GM12875 (cell line): ENCODE results near the gene GTF3C1.

Experiments used
- H3K4me3 ChIP-seq: one replicate; pipeline ENCODE4 v1.5.1; 2011; ENCODE audit warnings: low read depth, low read length, control low read depth
- CTCF ChIP-seq: IDR thresholded peaks from 2 replicates; pipeline ENCODE4 v1.5.1; 2011; ENCODE audit warnings: low read depth, mild to moderate bottlenecking, control low read depth, inconsistent platforms, low read length, moderate library complexity, borderline replicate concordance; ENCODE audit not compliant: insufficient read depth

The GTF3C1 gene

GRCh38 chr16:27595475-27595874, 45.8 kb upstream of the GTF3C1 start:
- no peak overlapping the region for H3K4me3 ChIP-seq
- no peak for TF ChIP-seq CTCF

- no peak overlapping the region for H3K4me3 ChIP-seq
- no peak for TF ChIP-seq CTCF
Observed at GRCh38 chr16:27591837-27592236, 42.1 kb upstream of the GTF3C1 start.

- no peak for TF ChIP-seq CTCF
- no peak overlapping the region for H3K4me3 ChIP-seq
Observed at GRCh38 chr16:27588057-27588456, 38.3 kb upstream of the GTF3C1 start.

- H3K4me3 ChIP-seq: no peak overlapping the region
- TF ChIP-seq CTCF: no peak
Observed at GRCh38 chr16:27586711-27587110, 37.0 kb upstream of the GTF3C1 start.

- no peak for TF ChIP-seq CTCF
- no peak overlapping the region for H3K4me3 ChIP-seq
Observed at GRCh38 chr16:27585200-27585599, 35.5 kb upstream of the GTF3C1 start.

- TF ChIP-seq CTCF: no peak
- no peak overlapping the region for H3K4me3 ChIP-seq
Observed at GRCh38 chr16:27583634-27584033, 33.9 kb upstream of the GTF3C1 start.

- TF ChIP-seq CTCF: no peak
- H3K4me3 ChIP-seq: no peak overlapping the region
Observed at GRCh38 chr16:27582883-27583282, 33.2 kb upstream of the GTF3C1 start.
